HG03565 (cell line): ENCODE measurements around the gene SPRTN.

Experiments
- ATAC-seq: cut with Tn5 transposase; IDR thresholded peaks from one replicate; pipeline ENCODE4 v1.9.1; 2021; ENCODE audit warnings: mild to moderate bottlenecking, moderate library complexity; ENCODE audit not compliant: unreplicated experiment

The SPRTN gene

GRCh38 chr1:231338270-231339128, at the start of gene SPRTN:
Gene SPRTN (plus strand): TSS chr1:231338293. CDS start chr1:231338384, 91 bp downstream.
- no peak for ATAC-seq

GRCh38 chr1:231295938-231296337, 42.2 kb upstream of the SPRTN start:
- no peak for ATAC-seq

- ATAC-seq = no peak
These were observed 36.1 kb upstream of the SPRTN start for GRCh38 chr1:231301990-231302389.

- no peak for ATAC-seq
These were observed 27.6 kb upstream of the SPRTN start for GRCh38 chr1:231310391-231310934.

GRCh38 chr1:231311720-231312431, 26.2 kb upstream of the SPRTN start:
- no peak for ATAC-seq

- ATAC-seq = no peak
These were observed 25.7 kb upstream of the SPRTN start for GRCh38 chr1:231312432-231312788.

- ATAC-seq = no peak
These were observed 24.4 kb upstream of the SPRTN start for GRCh38 chr1:231313661-231314060.

- no peak for ATAC-seq
These were observed 22.2 kb upstream of the SPRTN start for GRCh38 chr1:231315887-231316286.

GRCh38 chr1:231317306-231318014, 20.6 kb upstream of the SPRTN start:
- no peak for ATAC-seq

GRCh38 chr1:231318015-231318355, 20.1 kb upstream of the SPRTN start:
- no peak for ATAC-seq

GRCh38 chr1:231318568-231318967, 19.5 kb upstream of the SPRTN start:
- ATAC-seq = no peak

GRCh38 chr1:231319080-231319479, 19.0 kb upstream of the SPRTN start:
- ATAC-seq = no peak

GRCh38 chr1:231322880-231323530, 15.1 kb upstream of the SPRTN start:
- no peak for ATAC-seq

- ATAC-seq = no peak
These were observed 13.4 kb upstream of the SPRTN start for GRCh38 chr1:231324660-231325059.

- ATAC-seq = no peak
These were observed 11.8 kb upstream of the SPRTN start for GRCh38 chr1:231326248-231326647.

GRCh38 chr1:231327617-231328016, 10.5 kb upstream of the SPRTN start:
- ATAC-seq = no peak

GRCh38 chr1:231329483-231329882, 8.6 kb upstream of the SPRTN start:
- ATAC-seq = no peak

GRCh38 chr1:231332761-231333160, 5.3 kb upstream of the SPRTN start:
- no peak for ATAC-seq

GRCh38 chr1:231334079-231334666, 3.9 kb upstream of the SPRTN start:
- no peak for ATAC-seq

- no peak for ATAC-seq
These were observed 3.1 kb upstream of the SPRTN start for GRCh38 chr1:231334952-231335351.
